ENCODE results near the gene PIM1. TPM values are rescaled to one million over a fixed set of nuclear protein-coding genes. Genes with fewer than 3 reads are reported as not detected.

The PIM1 gene
- total RNA-seq, 4 donors from 2014 or later = 13.1 to 54.5 (median 22.2) TPM

GRCh38 chr6:37134396-37135191 is 35.4 kb upstream of the PIM1 start:
- Histone ChIP-seq H3K4me3 (replicated peaks in 1 of 3) (no peak overlapping the region), H3K36me3 (no peaks in the 10 kb centered on the region), H3K4me1 (peaks cover 0 to 41% of the 10 kb centered on the region in 2 donors), H3K27ac (peak overlapping the region in 1 of 3 donors; percentile 37), H3K9me3 (no peaks in the 10 kb centered on the region), H3K27me3 (no peaks in the 10 kb centered on the region)
- no peak for DNase-seq
- intact Hi-C loops (cut with DNase I) = no loop called here
- 74 to 82% methylated on average over 11 of the region's 11 CpGs for WGBS, 2 donors
- no peak for TF ChIP-seq POLR2A (IDR thresholded peaks at IDR 0.05)
- no peak for TF ChIP-seq CTCF (IDR thresholded peaks at IDR 0.05)

DNA sequence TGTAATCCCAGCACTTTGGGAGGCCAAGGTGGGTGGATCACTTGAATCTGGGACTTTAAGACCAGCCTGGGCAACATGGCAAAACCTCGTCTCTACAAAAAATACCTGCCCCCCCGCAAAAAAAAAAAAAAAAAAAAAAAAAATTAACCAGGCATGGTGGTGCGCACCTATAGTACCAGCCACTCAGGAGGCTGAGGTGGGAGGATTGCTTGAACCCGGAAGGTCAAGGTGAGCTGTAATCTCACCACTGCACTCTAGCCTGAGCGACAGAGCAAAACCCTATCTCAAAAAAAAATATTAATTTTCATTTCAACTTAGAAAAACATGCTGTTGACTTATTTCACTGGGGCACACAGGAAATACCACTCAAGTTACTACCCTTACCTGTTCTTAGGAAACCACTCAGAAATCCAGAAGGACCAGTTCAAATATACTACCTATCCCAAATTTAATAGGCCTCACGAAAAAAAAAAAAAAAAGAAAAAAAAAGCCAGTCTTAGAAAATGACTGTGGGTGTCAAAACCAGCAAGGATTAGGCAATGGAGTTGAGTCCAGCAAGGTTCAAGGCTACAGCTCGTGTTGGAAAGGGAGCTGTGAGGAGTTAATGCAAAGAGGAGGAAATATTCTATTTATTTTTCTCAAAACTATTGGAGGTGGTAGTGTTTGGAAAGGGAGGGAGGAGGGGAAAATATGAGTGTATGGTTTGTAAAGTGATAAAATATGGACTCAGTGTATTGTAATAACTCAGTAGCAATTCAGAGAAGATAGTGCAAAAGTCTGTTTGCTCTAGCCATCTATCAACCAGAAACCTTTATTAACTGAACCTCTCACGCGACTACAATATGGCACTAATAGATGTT is 33.9 kb upstream of the PIM1 start:
- WGBS, 2 donors = 82 to 83% methylated on average over 9 of the region's 9 CpGs
- no peak for TF ChIP-seq POLR2A (IDR thresholded peaks at IDR 0.05)
- no peak for TF ChIP-seq CTCF (IDR thresholded peaks at IDR 0.05)
- H3K36me3 ChIP-seq = no peaks in the 10 kb centered on the region
- no peaks in the 10 kb centered on the region for H3K9me3 ChIP-seq
- no peak for DNase-seq
- intact Hi-C loops (cut with DNase I) = no loop called here
- H3K27me3 ChIP-seq = no peaks in the 10 kb centered on the region
- H3K4me3 ChIP-seq (replicated peaks in 1 of 3) = no peak overlapping the region
- H3K27ac ChIP-seq = no peak overlapping the region
- peaks cover 0 to 29% of the 10 kb centered on the region in 2 donors for H3K4me1 ChIP-seq

DNA sequence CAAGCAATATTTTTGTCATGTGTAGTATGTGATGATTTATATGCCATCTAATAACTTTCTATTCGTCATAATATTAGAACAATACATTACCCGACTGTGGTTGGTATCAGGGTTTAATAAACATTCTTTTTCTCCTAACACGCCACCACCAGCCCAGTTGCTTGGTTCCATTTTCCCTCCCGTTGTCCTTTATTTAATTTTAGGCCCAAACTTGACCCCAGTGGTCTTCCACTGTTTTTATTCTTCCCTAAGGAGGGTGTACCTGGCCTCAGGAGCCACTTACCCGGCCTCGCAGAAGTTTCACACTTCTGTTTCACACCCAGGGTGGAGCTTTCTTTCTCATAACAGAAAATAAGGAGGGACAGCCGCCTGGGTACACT is 33.1 kb upstream of the PIM1 start:
- DNase-seq = no peak
- Histone ChIP-seq H3K4me1 (peaks cover 0 to 21% of the 10 kb centered on the region in 2 donors), H3K27ac (no peak overlapping the region), H3K27me3 (no peaks in the 10 kb centered on the region), H3K9me3 (no peaks in the 10 kb centered on the region), H3K36me3 (no peaks in the 10 kb centered on the region), H3K4me3 (replicated peaks in 1 of 3) (no peak overlapping the region)
- TF ChIP-seq POLR2A (IDR thresholded peaks at IDR 0.05) (no peak), CTCF (IDR thresholded peaks at IDR 0.05) (no peak)
- intact Hi-C loops (cut with DNase I) = no loop called here
- 79 to 86% methylated on average over 7 of the region's 7 CpGs for WGBS, 2 donors

DNA sequence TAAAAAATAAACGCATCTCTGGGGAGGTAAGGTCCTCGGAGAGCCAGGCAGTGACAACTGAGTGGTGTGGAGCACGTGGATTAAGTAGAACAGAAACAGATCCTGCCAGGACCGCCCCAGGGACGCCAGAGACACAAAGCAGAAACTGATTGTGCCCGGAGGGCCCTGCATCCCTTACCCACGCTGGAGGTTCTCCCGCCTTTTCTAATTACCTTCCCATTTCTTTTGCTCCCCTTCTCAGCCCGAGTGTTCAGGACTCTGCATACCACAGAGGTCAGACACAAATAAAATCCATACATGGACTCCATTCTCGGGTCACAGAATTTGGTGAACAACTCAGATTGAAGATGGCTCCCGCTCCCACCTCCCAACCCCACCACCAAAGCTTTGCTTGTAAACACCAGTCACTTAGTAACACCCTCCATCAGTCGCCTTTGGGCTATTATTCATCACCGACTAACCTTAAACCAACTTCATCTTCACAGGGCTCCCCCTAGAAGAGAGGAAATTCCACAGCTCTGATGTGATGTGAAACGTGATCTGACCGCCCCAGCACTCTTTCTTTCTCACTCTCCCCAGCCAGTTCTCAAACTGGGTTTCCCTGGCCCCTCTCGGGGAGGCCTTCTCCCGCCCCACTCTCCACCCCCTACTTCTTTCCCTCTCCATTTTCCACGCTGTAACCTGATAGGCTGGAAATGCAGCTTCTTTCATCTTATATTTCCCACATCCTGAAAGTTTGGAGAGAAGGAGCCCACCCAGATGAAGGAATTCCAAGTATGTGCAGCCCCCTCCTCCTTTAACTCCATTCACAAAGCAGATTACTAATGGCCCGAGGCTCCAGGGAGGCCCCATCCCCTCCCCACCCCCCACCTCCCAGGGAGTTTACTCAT is 32.5 kb upstream of the PIM1 start:
- no peak overlapping the region for H3K4me3 ChIP-seq (replicated peaks in 1 of 3)
- H3K4me1 ChIP-seq = peaks cover 0 to 20% of the 10 kb centered on the region in 2 donors
- 48 to 53% methylated on average over 19 of the region's 19 CpGs for WGBS, 2 donors
- H3K9me3 ChIP-seq = no peaks in the 10 kb centered on the region
- H3K27me3 ChIP-seq = no peaks in the 10 kb centered on the region
- TF ChIP-seq CTCF (IDR thresholded peaks at IDR 0.05) (no peak), POLR2A (IDR thresholded peaks at IDR 0.05) (no peak)
- H3K36me3 ChIP-seq = no peaks in the 10 kb centered on the region
- no peak overlapping the region for H3K27ac ChIP-seq
- DNase-seq = peak in 1 of 2 donors; percentile 24
- intact Hi-C loops (cut with DNase I) = no loop called here
